Right kidney (tissue), 1 donor: Measurements from ENCODE around the gene BRIP1.
"Not testable (repeated sequence)": the region's sequence is repeated elsewhere in the genome, so short reads cannot be mapped to it uniquely, and the experiment has no call there.

Experiments
- DNase-seq: peaks from one replicate; pipeline ENCODE4 v3.0.0-alpha.2; 2016

Gene BRIP1

DNA sequence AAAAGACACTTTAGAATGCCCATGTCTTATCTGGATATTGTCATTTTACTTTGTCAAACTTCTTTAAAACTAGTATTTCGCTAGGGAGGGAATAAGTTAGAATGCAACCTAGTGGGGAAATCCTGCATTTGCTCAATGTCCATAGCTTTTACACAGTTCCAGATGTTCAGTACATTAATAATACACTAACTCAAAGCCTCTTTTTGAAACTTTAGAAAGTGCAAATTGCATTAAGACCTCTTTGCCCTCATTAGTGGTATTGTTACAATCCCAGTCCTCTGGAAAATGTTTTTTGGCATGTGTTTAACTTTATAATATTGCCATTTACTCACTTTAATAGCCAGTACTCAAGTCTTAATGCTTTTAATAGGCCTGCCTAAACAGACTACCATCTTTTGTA, 106.8 kb downstream of the BRIP1 start:
- DNase-seq: no peak

DNA sequence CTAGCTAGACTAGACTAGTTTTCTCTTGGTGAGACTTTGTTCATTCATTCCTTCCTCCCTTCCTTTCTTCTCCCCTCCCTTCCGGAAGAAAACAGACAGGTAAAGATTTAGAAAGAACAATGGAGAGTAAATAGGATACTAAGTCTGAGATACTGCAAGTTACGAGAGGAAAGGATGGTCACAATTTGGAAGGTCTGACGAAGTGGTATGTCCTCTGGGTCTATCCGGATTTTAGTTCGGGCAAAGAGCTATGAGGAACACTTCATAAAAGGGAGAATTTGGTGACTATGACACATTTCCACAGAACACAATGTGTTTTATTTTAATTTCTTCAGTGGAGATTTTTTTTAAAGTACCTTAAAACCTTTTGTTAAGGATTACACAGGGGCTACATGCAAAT, 107.7 kb downstream of the BRIP1 start:
- DNase-seq: no peak

DNA sequence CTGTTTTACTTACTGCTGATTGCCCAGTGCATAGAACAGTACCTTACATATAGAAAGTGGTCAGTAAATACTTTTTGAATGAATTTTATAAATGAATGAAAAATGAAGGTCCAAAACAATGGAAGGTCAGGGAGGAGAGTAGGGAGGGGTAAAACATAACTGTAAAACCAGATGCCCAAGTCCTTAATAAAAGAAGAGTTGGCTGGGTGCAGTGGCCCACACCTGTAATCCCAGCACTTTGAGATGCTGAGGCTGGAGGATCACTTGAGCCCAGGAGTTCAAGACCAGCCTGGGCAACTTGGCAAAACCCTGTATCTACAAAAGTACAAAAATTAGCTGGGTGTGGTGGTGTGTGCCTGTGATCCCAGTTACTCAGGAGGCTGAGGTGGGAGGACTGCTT, 108.2 kb downstream of the BRIP1 start:
- no peak for DNase-seq

DNA sequence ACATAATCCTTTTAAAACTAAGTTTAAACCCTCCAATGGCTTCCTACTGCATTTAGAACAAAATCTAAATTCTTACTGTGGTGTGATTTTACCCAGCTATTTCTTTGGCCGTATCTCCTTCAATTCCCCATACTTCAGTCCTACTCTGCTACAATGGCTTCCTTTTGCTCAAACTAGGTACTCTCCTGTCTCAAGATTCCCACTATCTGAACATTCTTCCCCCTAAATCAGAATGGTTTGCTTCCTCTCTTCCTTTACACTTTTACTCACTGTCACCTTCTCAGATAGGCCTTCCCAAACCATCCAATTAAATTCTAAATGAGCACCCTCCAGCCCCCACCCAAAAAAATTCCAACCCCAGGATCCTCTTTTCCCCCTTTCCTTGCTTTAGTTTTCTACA, 109.2 kb downstream of the BRIP1 start:
- DNase-seq: no peak

DNA sequence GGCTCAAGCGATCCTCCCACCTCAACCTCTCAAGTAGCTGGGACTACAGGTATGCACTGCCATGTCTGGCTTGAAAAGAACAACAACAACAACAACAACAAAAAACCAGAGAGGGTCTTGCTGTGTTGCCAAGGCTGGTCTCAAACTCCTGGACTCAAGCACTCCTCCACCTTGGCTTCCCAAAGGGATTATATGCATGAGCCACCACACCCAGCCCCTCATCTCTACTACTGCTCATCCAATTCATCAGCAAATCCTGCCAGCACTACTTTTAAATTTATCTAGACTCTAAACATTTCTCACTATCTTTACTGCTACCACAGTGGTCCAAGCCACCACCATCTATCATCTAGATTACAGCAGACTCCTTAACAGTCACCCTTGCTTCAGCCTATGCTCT, 109.6 kb downstream of the BRIP1 start:
- no peak for DNase-seq

DNA sequence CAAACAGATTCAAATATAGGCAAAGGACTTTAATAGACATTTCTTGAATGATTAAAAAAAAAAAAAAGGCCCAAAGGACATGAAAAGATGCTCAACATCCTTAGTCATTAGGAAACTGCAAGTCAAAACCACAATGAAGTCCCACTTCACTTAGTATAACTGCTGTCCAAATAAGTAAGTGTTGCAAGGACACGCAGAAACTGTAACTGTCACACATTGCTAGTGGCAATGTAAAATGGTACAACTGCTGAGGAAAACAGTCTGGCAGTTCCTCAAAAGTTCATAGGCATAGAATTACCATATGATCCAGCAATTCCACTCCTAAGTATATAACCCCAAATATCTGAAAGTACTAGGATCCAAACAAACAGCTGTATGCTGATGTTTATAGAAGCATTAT, 112.7 kb downstream of the BRIP1 start:
- DNase-seq: no peak

DNA sequence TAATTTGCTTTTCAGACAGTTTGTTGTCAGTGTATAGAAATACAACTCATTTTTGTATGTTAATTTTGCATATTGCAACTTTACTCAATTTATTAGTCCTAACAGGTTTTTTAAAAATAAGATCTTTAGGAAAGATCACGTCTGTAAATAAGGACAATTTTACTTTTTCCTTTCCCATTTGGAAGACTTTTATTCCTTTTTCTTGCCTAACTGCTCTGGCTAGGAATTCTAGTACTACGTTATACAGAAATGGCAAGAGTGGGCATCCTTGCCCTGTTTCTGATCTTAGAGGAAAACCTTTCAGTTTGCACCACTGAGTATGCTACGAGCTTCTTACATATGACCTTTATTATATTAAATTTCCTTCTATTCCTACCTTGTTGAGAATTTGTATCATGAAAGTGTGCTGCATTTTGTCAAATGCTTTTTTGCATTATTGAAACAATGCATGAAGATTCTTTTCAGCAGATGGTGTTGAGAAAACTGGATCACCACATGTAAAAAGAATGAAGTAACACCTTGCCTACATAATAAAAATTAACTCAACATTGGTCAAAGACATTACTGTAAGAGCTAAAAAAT, 113.4 kb downstream of the BRIP1 start:
- DNase-seq: no peak

DNA sequence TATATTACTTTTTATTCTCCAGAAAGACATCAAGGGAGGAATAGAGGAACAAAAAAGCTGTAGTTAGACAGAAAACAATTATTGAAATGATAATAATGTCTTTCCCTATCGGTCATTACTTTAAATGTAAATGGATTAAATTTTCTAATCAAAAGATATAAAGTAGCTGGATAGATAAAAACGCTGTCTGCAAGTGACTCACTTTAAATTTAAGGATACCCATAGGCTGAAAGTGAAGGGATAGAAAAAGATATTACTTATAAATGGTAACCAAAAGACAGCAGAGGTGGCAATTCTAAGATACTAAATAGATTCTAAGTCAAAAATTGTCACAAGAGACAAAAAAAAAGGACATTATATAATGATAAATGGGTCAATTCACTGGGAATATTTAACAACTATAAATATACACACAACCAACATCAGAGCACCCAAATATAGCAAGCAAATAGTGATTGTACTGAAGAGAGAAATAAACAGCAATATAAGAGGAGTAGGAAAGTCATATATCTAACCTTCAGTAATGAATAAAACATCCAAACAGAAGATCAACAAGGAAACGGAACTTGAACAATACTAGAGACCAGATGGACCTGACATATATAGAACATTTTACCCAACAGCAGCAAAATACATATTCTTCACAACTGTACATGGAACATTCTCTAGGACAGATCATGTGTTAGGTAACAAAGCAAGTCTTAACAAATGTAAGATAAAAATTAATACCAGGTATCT, 116.9 kb downstream of the BRIP1 start:
- DNase-seq: no peak

DNA sequence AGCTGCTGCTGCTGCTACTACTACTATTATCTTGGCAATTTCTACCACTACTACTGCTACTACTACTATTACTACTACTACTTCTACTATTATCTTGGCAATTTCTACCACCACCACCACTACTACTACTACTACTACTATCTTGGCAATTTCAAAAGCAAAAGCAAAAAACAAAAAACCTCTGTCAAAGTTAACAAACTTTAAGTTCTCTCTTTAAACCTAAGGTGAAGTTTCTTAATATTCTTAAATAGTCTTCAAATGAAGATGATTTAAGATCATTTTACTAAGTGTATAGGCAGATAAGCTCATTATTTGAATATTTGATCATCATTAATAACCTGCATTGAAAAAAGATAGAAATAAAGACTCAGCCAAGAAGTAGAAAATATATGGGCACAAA, 118.5 kb downstream of the BRIP1 start:
- no peak for DNase-seq

DNA sequence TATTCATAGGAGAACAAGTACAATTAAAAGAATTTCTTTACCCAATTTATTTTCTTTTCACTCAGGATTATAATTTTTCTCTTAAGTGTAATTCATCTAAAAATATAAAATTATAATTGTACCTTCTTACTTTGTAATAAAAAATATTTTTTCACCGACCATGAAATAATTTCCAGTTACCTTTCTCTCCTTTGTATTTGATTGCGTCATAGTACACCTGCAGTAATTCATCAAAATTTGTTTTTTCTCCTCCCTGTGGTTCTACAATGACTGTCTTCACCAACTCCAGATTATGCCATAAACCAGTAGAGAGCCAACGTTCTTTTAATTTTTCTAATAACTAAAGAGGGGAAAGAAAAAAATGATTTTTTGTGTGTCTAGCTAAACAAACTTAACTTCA, 119.1 kb downstream of the BRIP1 start:
- DNase-seq: no peak

DNA sequence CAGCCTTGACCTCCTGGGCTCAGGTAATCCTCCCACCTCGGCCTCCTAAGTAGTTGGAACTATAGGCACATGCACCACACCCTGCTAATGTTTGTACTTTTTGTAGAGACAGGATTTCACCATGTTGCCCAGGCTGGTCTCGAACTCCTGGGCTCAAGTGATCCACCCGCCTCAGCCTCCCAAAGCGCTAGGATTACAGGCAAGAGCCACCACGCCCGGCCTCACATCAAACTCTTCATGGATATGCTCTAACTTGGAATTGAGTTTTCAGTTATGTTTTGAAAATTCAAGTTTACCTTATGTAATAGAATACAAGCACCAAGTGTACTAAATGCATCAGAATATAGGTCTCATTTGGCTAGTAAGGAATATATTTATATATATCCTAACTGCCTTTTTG, 119.6 kb downstream of the BRIP1 start:
- no peak for DNase-seq

DNA sequence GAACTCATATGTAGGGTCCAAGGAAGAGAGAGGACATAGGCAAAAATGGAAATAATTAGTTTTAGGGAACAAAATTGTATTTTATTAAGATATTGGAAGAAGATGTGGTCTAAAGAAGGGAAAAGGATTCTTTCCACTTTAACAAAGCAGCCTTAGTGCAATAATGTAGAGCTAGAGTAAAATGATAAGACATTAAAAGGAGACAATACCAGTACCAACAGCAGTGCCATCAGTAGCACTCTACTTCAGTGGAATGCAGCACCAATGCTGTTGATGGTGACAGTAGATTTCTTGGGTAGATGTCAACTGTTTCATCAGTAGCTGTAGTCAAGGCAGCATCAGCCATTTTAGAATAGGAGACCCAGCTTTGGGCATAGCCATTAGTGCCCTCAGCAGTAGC, 124.3 kb downstream of the BRIP1 start:
- DNase-seq: no peak

DNA sequence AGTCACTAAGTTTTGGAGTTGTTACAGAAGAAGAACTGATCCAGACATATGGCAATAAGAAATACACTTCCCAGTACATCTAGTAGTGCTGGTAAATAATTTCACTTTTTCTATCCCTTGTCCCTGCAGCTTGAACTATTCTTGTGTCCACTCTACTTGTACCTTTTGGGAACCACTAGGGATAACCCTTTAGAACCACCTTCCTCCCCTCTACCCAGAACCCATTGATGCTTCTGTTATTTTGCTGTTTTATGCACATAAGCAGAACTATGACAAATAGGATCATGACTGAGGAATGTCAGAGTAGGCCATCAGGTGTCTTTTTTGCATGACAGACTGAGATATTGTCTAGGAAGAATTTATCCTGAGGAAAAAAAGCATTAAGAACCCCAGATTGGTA, 125.1 kb downstream of the BRIP1 start:
- no peak for DNase-seq

DNA sequence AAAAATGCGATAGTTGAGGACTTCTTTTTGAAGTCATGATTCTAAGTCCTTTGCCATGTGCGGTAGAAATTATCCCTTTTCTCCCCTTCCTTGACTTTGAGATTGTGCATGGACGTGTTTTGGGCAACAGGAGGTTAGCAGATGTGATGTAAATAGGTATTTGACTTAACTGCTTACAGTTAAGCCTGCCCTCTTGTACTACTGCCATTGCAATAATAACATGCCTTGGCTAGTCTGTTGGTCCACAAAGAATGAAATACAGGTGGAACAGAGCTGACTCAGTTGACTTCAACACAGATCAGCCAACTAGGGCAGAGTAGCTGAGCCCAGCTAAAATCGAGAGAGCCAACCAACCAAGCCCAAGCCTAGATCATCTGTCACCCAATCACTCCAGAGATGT, 125.5 kb downstream of the BRIP1 start:
- no peak for DNase-seq

DNA sequence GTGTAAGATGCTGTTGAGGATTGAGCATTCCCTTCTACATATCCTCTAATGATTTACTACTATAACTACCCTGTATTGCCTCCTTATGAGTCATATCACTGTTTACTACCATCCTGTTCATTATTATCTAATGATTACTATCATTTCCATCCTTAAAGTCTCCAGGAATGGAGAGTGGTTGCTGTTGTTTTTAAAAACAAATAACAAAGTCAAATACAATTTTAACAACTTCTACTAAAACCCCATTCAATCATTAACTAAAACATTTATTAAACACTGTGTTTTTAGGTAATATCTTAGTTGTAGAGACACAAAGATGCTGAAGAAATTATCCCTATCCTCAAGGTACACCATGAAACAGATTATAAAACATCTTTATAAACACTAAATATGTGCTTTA, 126.9 kb downstream of the BRIP1 start:
- no peak for DNase-seq

DNA sequence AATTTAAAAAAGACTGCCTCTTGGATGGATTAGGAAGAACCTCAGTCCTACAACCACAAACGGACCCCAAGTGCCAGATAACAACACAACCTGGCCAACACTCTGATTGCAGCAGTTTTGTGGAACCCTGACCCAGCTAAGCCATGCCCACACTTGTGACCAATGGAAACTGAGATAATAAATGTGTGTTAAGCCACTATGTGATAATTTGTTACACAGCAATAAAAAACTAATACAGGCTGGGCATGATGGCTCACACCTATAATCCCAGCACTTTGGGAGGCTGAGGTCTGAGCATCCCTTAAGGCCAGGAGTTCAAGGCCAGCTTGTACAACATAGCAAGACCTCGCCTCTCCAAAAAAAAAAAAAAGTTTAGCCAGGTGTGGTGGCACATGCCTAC, 127.5 kb downstream of the BRIP1 start:
- no peak for DNase-seq

DNA sequence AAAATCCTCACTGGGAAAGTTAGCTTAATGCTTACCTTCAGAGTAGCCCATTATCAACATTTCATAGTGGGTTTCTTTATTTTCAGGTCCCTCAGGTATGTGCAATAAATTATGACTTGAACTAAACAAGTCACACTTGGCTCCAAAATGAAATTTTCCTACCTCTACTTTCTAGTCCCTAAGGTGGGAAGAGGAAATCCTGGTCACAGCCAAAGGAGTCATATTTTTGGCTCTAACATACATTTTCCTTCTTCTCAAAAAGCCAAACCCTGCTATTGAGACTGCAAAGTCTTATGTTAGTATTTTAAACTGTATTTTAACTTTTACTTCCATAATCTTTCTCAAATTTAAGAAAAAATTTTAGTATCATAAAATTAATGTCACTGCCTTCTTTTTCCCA, 128.9 kb downstream of the BRIP1 start:
- DNase-seq: no peak

DNA sequence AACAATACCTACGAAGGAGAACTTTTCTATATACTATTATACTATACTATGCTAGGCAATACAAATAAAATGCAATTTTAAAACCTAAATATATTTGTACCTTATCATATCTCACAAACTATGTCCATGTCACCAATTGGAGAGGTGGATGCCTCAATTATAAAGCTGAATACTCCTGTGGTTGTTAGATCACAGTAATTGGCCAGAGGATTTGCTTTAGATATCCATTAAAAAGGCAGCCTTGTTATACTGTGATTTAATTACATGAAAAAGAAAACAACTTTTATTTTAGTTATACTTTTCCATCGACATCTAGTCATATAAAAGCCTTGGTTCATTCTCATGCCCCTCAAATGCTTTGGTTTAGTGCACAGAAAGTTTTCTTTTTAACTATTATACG, 129.3 kb downstream of the BRIP1 start:
- DNase-seq: no peak

DNA sequence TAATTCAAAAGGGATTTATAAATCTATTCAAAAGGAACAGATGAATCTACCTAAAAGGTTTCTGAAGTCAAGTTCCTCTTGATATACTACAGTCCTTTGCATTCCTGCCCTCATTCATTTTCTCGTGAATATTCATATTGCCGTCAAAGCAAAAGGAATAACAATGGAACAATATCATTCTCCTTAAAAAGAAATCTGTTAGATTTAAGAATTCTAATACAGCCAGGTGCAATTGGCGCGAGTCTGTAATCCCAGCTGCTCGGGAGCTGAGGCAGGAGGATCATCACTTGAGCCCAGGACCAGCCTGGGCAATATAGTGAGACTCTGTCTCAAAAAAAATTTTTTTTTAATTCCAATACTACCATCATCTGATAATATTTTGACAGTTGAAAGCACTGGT, 130.3 kb downstream of the BRIP1 start:
- DNase-seq: no peak

DNA sequence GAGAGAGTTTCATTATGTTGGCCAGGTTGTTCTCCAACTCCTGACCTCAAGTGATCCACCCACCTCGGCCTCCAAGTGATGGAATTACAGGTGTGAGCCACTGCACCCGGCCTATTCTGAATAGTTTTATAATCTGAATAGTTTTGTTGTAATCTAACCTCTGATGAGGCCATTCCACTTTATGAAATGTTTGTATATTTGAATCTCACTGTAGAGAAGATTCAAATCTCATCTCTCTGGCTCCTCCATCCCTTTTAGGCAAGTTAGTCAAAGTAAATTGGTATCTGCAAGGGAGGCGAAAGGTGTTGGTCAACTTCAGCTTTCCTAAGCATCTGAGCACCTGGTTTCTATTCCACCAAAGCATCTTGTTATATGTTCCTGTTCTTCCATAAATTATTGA, 131.2 kb downstream of the BRIP1 start:
- DNase-seq: no peak

DNA sequence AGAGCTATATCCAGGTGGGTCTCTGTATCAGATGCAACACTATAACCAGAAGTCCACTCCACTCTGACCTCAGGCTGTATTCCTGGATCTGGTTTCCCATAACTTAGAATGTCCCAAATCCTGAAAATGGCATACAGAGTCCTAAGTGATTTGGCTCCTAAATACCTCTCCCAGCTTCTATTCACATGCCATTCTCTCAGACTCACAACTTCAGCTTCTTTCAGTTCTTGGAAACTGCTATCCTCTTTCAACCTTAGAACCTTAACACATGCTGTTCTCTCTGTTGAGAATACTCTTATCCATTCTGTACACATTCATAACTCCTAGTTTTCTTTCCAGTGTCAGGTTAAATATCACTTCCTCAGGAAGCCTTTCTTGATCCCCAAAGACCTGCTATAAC, 132.0 kb downstream of the BRIP1 start:
- DNase-seq: no peak

DNA sequence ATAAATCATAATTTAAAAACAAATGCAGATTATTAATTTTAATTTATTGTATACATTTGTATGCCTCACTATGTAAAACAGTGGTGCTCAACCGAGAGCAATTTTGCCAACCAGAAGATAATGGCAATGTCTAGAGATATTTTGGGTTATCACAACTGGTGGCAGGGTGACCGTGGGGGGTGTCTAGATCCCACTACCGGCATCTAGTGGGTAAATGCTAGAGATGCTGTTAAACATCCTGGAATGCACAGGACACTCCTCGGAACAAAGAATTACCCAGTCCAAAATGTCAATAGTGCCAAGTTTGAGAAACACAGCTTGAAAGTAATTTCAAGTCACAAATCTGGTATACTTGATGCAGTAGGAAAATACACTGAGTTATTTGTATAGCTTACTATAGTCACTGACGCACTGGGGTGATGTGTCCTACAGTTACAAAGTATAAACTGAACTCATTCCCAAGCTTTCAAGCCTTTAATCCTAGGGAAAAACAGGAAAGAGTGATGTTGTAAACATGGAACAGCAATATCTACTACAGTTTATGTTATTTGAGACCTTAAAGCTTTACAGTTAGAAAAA, 133.5 kb downstream of the BRIP1 start:
- DNase-seq: no peak

DNA sequence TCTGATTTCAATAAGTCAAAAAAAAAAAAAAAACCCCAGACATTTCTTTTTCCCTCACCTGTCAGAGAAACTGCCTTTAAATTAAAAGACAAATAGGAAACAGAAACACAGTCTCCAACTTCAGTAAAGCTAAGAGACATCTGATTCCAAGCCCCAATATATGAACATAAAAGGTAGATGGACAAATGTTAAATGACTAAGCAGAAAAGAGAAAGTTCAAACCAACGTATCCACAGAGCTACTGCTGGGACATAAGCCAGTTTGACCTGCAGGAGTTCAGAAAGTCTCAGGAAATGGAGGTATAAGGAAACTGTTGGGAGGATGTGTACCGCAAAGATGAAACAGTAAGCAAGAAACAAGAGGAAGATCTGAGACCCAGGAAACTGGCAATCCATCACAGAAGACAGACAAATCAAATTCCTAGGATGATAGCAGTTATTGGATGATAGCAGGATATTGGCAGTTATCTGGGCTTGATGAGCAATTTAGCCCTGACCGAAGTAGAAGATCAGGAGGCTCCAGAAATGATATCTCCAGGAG, 135.0 kb downstream of the BRIP1 start:
- DNase-seq: no peak

DNA sequence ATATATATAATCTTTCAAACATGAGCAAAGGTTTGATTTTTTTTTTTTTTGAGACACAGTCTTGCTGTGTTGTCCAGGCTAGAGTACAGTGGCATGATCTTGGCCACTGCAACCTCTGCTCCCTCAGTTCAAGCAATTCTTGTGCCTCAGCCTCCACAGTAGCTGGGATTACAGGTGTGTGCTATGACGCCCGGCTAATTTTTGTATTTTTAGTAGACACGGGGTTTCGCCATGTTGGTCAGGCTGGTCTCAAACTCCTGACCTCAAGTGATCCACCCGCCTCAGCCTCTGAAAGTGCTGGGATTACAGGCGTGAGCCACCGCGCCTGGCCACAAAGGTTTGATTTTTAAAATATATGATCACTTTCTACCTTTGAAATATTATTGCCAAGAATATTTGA, 135.5 kb downstream of the BRIP1 start:
- DNase-seq: not testable (repeated sequence)
